NCI-H510A treated with DMSO at 0.1 percent for 48 hours (cell line): ENCODE results near the gene DOLPP1.

Experiments
- DNase-seq: peaks from one replicate; lab custom pipeline; 2025; lab: John Stamatoyannopoulos, UW

DOLPP1 gene

GRCh38 chr9:129064499-129064908 lies 16.4 kb upstream of the DOLPP1 start:
- no peak for DNase-seq

- no peak for DNase-seq
Measured at GRCh38 chr9:129068110-129068509, 12.8 kb upstream of the DOLPP1 start.

GRCh38 chr9:129068990-129069861 lies 11.7 kb upstream of the DOLPP1 start:
- no peak for DNase-seq

GRCh38 chr9:129069862-129070641 lies 10.9 kb upstream of the DOLPP1 start:
- DNase-seq: no peak

- DNase-seq: no peak
Measured at GRCh38 chr9:129070696-129071525, 10.0 kb upstream of the DOLPP1 start.

GRCh38 chr9:129071526-129072126 lies 9.3 kb upstream of the DOLPP1 start:
- no peak for DNase-seq

- DNase-seq: no peak
Measured at GRCh38 chr9:129072171-129072570, 8.7 kb upstream of the DOLPP1 start.

GRCh38 chr9:129073404-129073803 lies 7.5 kb upstream of the DOLPP1 start:
- DNase-seq: no peak

- no peak for DNase-seq
Measured at GRCh38 chr9:129074106-129074505, 6.8 kb upstream of the DOLPP1 start.

- no peak for DNase-seq
Measured at GRCh38 chr9:129075996-129076639, 4.8 kb upstream of the DOLPP1 start.

GRCh38 chr9:129076640-129077037 lies 4.3 kb upstream of the DOLPP1 start:
- DNase-seq: no peak

GRCh38 chr9:129077236-129077635 lies 3.7 kb upstream of the DOLPP1 start:
- no peak for DNase-seq

- DNase-seq: no peak
Measured at GRCh38 chr9:129078691-129079503, 2.0 kb upstream of the DOLPP1 start.

- DNase-seq: no peak
Measured at GRCh38 chr9:129079829-129080228, 1.1 kb upstream of the DOLPP1 start.

GRCh38 chr9:129080298-129080600 lies 662 bp upstream of the DOLPP1 start:
- DNase-seq: no peak

- DNase-seq: no peak
Measured at GRCh38 chr9:129081388-129081904, 535 bp downstream of the DOLPP1 start.

- DNase-seq: no peak
Measured at GRCh38 chr9:129084087-129084486, 3.2 kb downstream of the DOLPP1 start.

- DNase-seq: no peak
Measured at GRCh38 chr9:129089246-129089645, 8.3 kb downstream of the DOLPP1 start.

- DNase-seq: no peak
Measured at GRCh38 chr9:129093602-129094386, 12.9 kb downstream of the DOLPP1 start.
